Stimulated activated naive CD8-positive, alpha-beta T cell treated with anti-CD3 and anti-CD28 coated beads, Interleukin-15, Interleukin-2, amounts not matched to agents 100 ng/mL and 50 ng/mL, for 24 hours (primary cell): ENCODE measurements around the gene MAPK1.
A peak's percentile ranks its signal among the peaks of the same experiment; 100 is the strongest.
"Not testable (repeated sequence)": the region's sequence is repeated elsewhere in the genome, so short reads cannot be mapped to it uniquely, and the experiment has no call there.

ENCODE experiments used
- H3K27ac Mint-ChIP-seq: one replicate; pipeline ENCODE4 v1.8.0; 2021; ENCODE audit warnings: mild to moderate bottlenecking, mixed read lengths
- H3K27me3 Mint-ChIP-seq: one replicate; pipeline ENCODE4 v1.8.0; 2021; ENCODE audit warnings: mixed read lengths
- H3K36me3 Mint-ChIP-seq: one replicate; pipeline ENCODE4 v1.8.0; 2021; ENCODE audit warnings: low read depth, mixed read lengths
- H3K4me1 Mint-ChIP-seq: one replicate; pipeline ENCODE4 v1.8.0; 2021; ENCODE audit warnings: low read depth, mixed read lengths
- H3K4me3 Mint-ChIP-seq: one replicate; pipeline ENCODE4 v1.8.0; 2021; ENCODE audit warnings: mild to moderate bottlenecking, mixed read lengths
- H3K9me3 Mint-ChIP-seq: one replicate; pipeline ENCODE4 v1.8.0; 2021; ENCODE audit warnings: mixed read lengths

The MAPK1 gene

DNA sequence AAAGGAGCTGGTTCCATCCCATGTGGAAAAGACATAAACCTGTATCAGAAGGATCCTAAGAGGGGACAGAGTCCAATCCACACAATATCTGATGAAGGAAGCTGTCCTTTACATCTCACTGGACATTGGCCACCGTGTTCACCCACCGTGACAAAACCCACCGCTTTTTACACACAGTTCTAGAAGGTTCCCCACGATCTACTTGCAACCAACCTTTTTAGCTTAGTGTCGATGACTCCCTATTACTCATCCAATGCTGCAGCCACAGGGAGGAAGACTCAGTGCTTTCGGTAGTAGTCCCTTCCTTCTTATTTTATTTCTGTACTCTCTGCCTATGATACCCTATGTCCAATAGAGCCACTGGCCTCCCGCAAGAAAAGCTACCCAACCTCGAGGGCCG, 65.4 kb downstream of the MAPK1 start:
- H3K4me1 Mint-ChIP-seq = no peaks in the 10 kb centered on the region
- H3K4me3 Mint-ChIP-seq = no peak overlapping the region
- H3K36me3 Mint-ChIP-seq = peaks cover 82% of the 10 kb centered on the region
- no peaks in the 10 kb centered on the region for H3K27me3 Mint-ChIP-seq
- no peaks in the 10 kb centered on the region for H3K9me3 Mint-ChIP-seq
- no peak overlapping the region for H3K27ac Mint-ChIP-seq

DNA sequence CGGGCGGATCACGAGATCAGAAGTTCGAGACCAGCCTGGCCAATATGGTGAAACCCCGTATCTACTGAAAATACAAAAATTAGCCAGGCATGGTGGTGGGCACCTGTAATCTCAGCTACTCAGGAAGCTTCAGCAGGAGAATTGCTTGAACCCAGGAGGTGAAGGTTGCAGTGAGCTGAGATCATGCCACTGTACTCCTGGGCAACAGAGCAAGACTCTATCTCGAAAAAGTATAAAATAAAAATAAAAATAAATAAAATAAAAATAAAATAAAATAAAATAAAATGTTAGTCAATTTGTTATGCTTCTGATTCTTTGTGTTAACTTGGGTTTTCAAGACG, 66.2 kb downstream of the MAPK1 start:
- not testable (repeated sequence) for H3K9me3 Mint-ChIP-seq, H3K4me1 Mint-ChIP-seq, H3K4me3 Mint-ChIP-seq, H3K27me3 Mint-ChIP-seq, H3K27ac Mint-ChIP-seq
- H3K36me3 Mint-ChIP-seq = peaks cover 80% of the 10 kb centered on the region

DNA sequence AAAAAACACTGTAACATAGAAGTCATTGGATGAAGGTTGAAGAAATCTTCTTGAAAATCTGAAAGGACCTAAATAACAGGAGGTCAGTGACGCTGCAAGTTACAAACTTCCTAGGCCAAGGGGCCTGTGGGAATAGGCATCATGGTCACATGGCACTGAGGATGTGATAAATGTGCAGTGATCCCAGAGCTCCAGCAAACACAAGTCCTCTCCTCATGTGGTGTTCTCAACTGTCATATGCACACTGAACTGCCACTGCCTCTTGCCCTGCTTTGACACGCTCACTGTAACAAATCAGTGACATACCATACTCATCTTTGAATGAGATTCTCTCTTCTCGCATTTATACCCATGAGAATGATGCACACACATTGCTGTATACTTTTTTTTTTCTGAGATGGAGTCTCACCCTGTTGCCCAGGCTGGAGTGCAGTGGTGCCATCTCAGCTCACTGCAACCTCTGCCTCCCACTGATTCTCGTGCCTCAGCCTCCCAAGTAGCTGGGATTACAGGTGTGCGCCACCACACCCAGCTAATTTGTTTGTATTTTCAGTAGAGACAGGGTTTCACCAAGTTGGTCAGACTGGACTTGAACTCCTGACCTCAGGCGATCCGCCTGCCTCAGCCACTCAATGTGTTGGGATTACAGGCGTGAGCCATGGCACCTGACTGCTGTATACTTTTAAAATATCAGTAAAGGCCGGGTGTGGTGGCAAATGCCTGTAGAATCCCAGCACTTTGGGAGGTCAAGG, 66.7 kb downstream of the MAPK1 start:
- no peaks in the 10 kb centered on the region for H3K9me3 Mint-ChIP-seq
- no peaks in the 10 kb centered on the region for H3K4me1 Mint-ChIP-seq
- H3K27me3 Mint-ChIP-seq = no peaks in the 10 kb centered on the region
- peaks cover 82% of the 10 kb centered on the region for H3K36me3 Mint-ChIP-seq
- no peak overlapping the region for H3K4me3 Mint-ChIP-seq
- H3K27ac Mint-ChIP-seq = no peak overlapping the region

DNA sequence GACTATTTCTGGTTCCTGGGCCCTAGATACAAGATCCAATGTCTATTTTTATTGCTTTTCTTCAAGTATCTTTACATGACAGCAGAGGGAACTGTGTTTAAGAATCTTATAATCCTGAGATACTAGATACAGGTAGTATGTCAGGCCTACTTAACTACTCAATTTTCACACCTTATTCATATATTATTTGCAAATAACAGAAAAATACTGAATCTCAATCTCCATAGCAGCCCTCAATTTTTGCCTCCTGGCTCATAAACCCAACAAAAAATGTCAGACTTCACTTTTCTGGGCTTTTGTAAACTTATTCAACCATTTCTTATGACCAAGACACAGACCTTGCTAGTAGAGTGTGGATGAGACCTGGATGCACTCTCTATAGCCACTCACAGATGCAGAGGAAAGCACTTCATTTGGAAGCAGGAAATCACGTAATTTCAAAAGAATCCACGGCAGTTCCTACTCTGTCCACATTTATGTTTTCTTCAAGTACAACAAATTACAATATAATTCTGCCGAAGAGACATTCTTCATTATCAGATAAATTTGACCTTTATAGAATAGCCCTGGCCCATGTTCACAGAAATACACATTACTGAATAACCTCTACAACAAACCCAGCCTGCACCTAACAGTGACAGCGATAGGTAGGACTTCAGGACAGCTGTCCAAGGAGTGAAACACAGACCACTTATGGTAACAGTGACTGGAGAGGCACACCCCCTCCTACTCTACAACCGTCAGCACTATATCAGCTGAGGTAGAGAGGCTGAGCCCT, 69.8 kb downstream of the MAPK1 start:
- no peaks in the 10 kb centered on the region for H3K9me3 Mint-ChIP-seq
- H3K36me3 Mint-ChIP-seq = peaks cover 56% of the 10 kb centered on the region
- no peak overlapping the region for H3K27ac Mint-ChIP-seq
- no peaks in the 10 kb centered on the region for H3K27me3 Mint-ChIP-seq
- no peak overlapping the region for H3K4me3 Mint-ChIP-seq
- H3K4me1 Mint-ChIP-seq = peaks cover 4% of the 10 kb centered on the region

DNA sequence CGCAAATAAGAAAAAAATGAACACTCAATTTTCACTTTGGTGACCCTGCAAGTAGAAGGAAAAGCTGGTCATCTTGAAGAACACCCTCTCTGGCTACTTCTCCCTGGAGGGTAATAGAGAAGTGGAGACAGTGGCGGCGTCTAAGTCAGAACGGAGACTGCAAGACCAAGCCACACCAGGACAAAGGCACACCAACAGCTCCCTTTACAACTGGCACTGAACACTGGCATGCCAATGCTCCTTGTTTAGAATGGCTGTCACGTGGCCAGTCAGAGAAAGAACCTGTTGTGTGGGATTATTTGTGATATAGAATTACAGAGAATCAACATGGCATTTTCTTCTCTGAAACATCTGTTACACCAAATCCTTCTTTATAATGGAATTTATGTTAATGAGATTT, 70.6 kb downstream of the MAPK1 start:
- no peak overlapping the region for H3K4me3 Mint-ChIP-seq
- H3K4me1 Mint-ChIP-seq = peaks cover 10% of the 10 kb centered on the region
- H3K36me3 Mint-ChIP-seq = peaks cover 54% of the 10 kb centered on the region
- no peaks in the 10 kb centered on the region for H3K9me3 Mint-ChIP-seq
- H3K27ac Mint-ChIP-seq = no peak overlapping the region
- H3K27me3 Mint-ChIP-seq = no peaks in the 10 kb centered on the region

DNA sequence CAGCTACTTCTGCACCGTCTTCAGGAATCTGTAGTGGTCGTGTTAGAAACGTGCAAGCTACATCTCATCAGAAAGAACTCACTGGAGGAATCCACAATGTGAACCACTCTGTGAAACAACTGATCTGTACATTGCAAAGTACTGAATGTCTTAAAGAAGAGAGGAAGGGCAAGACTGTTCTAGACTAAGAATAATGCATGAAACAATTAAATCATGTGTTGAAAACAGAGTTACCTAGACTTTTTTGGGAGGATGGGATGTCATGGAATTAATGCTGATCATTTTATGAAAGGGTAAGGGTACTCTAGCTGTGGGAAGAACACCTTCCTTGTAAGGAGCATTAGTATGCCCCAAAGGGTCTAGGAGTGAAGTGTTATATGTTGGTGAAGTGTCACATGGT, 71.2 kb downstream of the MAPK1 start:
- Mint-ChIP-seq H3K27ac (peak overlapping the region; percentile 49), H3K4me1 (peaks cover 17% of the 10 kb centered on the region)

DNA sequence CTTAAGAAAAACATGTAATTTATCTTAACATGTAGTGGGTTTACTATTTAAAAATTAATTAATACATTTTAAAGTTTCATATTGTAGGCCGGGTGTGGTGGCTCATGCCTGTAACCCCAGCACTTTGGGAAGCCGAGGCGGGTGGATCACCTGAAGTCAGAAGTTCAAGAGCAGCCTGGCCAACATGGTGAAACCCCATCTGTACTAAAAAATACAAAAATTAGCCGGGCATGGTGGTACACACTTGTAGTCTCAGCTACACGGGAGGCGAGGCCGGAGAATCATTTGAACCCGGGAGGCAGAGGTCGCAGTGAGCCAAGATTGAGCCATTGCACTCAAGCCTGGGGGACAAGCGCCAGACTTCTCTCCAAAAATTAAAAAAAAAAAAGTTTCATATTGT, 73.7 kb downstream of the MAPK1 start:
- H3K36me3 Mint-ChIP-seq = peaks cover 37% of the 10 kb centered on the region
- peaks cover 25% of the 10 kb centered on the region for H3K4me1 Mint-ChIP-seq
- not testable (repeated sequence) for H3K9me3 Mint-ChIP-seq, H3K27me3 Mint-ChIP-seq, H3K4me3 Mint-ChIP-seq, H3K27ac Mint-ChIP-seq

More for the DNA sequence above, 71.2 kb downstream of the MAPK1 start:
- peaks cover 53% of the 10 kb centered on the region for H3K36me3 Mint-ChIP-seq
- no peaks in the 10 kb centered on the region for H3K27me3 Mint-ChIP-seq
- no peak overlapping the region for H3K4me3 Mint-ChIP-seq
- no peaks in the 10 kb centered on the region for H3K9me3 Mint-ChIP-seq

DNA sequence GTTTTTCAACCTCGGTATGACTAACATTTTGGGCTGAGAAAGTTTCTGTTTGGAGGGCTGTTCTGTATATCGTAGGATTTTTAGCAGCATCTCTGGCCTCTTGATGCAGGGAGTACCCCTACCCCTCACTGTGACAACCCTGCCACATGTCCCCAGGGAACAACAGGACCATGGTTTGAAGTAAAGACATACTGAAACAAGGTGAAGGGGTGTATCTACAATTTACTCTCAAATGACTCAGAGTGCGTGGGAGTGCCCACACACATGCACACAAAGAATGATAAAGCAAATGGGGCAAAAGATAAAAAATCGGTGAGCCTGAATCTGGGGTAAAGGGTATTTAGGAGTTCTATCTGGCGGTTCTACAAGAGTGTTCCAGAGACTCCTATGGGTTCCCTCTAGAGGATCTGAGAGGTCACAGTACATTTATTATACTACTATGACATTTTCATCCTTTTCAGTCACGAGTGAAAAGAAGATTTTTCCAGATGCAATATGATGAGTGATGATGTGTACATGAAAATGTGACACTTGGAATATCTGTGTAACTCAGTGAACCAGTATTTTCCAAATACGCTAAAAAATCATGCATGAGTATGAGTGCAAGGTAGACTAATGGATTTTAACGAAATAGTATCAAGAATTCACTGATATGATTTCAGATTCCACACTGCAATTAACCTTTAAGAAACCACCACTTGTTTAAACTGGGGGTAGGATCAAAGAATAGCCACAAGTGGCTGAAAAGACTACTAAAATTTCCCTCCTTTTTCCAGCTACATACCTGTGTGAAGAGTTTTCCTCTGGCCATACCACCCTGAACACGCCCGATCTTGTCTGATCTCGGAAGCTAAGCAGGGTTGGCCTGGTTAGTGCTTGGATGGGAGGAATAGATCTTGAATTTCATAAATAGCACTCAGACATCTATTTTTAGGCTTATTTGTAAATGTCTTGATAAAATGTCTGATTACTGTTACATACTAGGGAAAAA, 75.5 kb downstream of the MAPK1 start:
- Mint-ChIP-seq H3K27me3 (no peaks in the 10 kb centered on the region), H3K9me3 (no peaks in the 10 kb centered on the region), H3K36me3 (peaks cover 41% of the 10 kb centered on the region), H3K4me1 (peaks cover 25% of the 10 kb centered on the region), H3K4me3 (peak overlapping the region; percentile 33), H3K27ac (peak overlapping the region; percentile 94)

DNA sequence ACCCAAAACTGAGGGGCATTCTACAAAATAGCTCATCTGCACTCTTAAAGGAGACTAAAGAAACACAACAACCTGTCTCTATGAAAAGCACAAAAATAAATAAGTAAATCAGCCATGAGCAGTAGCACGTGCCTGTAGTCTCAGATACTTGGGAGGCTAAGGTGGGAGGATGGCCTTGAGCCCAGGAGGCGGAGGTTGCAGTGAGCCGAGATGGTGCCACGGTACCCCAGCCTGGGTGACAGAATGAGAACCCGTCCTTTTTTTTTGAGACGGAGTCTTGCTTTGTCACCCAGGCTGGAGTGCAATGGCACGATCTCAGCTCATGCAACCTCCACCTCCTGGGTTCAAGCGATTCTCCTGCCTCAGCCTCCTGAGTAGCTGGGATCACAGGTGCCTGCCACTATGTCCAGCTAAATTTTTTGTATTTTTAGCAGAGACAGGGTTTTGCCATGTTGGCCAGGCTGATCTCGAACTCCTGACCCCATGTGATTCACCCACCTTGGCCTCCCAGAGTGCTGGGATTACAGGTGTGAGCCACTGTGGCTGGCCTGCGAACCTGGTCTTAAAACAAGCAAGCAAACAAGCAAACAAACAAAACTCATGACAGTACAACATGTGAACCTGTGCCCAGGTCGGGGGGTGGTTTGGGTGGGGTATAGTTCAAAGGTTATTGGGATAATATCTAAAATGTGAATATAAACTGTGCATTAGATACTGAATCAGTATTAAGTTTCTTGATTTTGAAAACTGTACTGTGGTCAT, 76.4 kb downstream of the MAPK1 start:
- H3K27me3 Mint-ChIP-seq, H3K9me3 Mint-ChIP-seq: not testable (repeated sequence)
- Mint-ChIP-seq H3K4me1 (peaks cover 25% of the 10 kb centered on the region), H3K27ac (peak overlapping the region; percentile 94), H3K4me3 (peak overlapping the region; percentile 8), H3K36me3 (peaks cover 40% of the 10 kb centered on the region)

DNA sequence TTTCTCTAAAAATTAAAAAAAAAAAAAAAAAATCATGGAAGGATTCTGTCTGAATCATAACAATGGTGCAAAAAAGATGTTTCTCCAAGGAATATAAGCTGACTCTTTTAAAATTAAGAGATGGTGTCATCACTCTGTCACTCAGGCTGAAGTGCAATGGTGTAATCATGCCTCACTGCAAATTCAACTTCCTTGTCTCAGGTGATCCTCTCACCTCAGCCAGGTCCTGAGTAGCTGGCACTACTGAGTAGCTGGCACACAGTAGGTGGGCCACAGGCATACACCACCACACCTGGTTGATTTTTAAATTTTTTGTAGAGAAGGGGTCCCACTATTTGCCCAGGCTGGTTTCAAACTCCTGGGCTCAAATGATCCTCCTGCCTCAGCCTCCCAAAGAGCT, 77.1 kb downstream of the MAPK1 start:
- Mint-ChIP-seq H3K36me3 (peaks cover 39% of the 10 kb centered on the region), H3K27ac (no peak overlapping the region), H3K4me1 (peaks cover 25% of the 10 kb centered on the region), H3K9me3 (no peaks in the 10 kb centered on the region), H3K4me3 (no peak overlapping the region), H3K27me3 (no peaks in the 10 kb centered on the region)

DNA sequence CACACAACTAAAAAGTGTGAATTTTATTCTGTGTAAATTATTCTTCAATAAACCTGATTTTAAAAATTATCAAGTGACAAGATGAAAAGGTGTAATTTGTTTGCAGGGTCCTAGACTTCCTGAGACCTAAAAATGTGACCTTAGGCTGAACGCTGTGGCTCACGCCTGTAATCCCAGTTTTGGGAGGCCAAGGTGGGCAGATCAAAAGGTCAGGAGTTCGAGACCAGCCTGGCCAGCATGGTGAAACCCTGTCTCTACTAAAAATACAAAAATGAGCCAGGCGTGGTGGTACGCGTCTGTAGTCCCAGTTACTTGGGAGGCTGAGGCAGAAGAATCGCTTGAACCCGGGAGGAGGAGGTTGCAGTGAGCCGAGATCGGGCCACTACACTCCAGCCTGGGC, 79.9 kb downstream of the MAPK1 start:
- Mint-ChIP-seq H3K4me1 (peaks cover 21% of the 10 kb centered on the region), H3K36me3 (peaks cover 48% of the 10 kb centered on the region)
- H3K9me3 Mint-ChIP-seq, H3K27ac Mint-ChIP-seq, H3K27me3 Mint-ChIP-seq, H3K4me3 Mint-ChIP-seq: not testable (repeated sequence)

DNA sequence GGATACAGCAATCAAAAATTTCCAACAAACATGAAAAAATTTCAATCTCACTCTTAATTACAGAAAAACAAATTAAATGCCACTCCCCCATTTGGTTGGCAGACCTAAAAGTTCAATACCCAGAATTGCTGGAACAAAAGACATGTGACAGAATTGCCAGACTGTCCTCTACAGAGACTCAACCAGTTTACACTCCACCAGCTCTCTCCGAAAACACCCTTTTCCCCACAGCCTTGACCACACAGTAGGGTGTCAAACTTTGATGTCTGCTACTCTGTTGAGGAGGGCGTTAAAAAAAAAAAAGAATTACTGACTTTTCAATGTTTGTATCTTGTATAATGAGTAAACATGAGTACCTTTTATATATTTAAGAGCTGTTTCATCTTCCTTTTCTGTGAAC, 87.2 kb downstream of the MAPK1 start:
- Mint-ChIP-seq H3K27ac (no peak overlapping the region), H3K4me3 (no peak overlapping the region), H3K4me1 (peaks cover 8% of the 10 kb centered on the region)

DNA sequence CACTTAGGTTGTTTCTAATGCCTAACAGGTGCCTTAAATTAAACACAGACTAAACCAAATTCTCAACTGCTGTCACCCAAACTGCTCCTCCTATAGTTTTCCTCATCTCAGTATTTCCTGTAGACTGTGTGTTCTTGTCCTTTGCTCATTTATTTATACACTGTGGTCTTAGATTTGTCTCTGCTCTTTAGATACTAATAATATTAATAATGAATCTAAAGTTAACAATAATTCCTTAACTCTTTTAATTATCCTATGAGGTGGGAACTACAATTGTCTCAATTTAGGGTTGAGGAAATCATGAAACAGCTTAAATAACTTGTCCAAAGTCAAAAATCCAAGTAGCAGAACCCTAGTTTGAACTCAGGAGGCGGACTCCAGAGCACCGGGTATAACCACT, 88.0 kb downstream of the MAPK1 start:
- H3K27ac Mint-ChIP-seq = no peak overlapping the region
- no peaks in the 10 kb centered on the region for H3K9me3 Mint-ChIP-seq
- no peaks in the 10 kb centered on the region for H3K27me3 Mint-ChIP-seq
- peaks cover 8% of the 10 kb centered on the region for H3K4me1 Mint-ChIP-seq
- peaks cover 38% of the 10 kb centered on the region for H3K36me3 Mint-ChIP-seq
- no peak overlapping the region for H3K4me3 Mint-ChIP-seq

More for the DNA sequence above, 87.2 kb downstream of the MAPK1 start:
- no peaks in the 10 kb centered on the region for H3K27me3 Mint-ChIP-seq
- H3K36me3 Mint-ChIP-seq = peaks cover 39% of the 10 kb centered on the region
- H3K9me3 Mint-ChIP-seq = no peaks in the 10 kb centered on the region

DNA sequence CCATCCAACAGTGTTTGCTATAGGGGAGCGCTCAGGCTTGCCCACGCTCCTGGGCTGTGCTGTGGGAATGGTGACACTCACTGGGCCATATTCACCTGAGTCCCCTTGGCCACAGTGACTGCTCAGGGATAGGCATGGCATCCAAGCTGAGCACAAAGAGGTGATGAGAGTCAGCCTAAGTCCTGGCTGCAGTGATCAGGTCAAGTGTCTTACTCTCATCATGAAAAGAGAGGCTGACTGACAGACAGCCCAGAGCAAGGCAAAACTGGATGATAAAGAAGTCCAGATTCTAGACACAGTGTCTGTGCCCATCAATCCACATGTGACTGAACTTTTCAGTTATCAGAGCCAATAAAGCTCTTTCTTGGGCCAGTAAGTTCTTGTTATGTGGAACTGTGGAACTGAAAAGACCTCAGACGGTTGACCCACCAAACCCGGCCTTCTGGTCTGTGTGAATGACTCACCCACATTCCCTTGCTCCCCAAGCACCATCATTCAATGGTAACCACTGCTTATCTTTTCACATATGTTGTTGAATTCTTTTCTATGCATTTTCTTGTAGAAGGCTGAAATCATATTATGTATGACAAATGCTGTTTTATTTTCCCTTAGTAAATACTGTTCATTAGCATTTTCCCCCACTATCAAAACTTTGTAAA, 88.6 kb downstream of the MAPK1 start:
- Mint-ChIP-seq H3K4me1 (peaks cover 8% of the 10 kb centered on the region), H3K9me3 (no peaks in the 10 kb centered on the region), H3K4me3 (no peak overlapping the region), H3K27me3 (no peaks in the 10 kb centered on the region), H3K36me3 (peaks cover 38% of the 10 kb centered on the region), H3K27ac (no peak overlapping the region)
